ENCODE results near the gene KCNJ5.

- TF ChIP-seq CTCF (optimal IDR thresholded peaks at IDR 0.05 in 1 of 3, IDR thresholded peaks at IDR 0.05 in 1 of 3, conservative IDR thresholded peaks at IDR 0.05 in 1 of 3; ENCODE audit: extremely low read depth in 1 of 3, insufficient read depth in 2 of 3, low read length in 3 of 3) (no peak), EZH2 (IDR thresholded peaks at IDR 0.05; ENCODE audit: low read length) (no peak)
Measured at GRCh38 chr11:128937480-128937879, 46.3 kb downstream of the KCNJ5 start.
